DND-41 (cell line): Measurements from ENCODE around the gene CD72.
A peak's percentile ranks its signal among the peaks of the same experiment; 100 is the strongest.

Experiments used
- ATAC-seq: fragments of 200-7000 bp; cut with Tn5 transposase; 3 replicates; pipeline ENCODE4 v1.9.1; 2021; ENCODE audit warnings: low read depth; ENCODE audit not compliant: insufficient read depth
- DNase-seq: peaks from one replicate; pipeline ENCODE4 v3.0.0-alpha.2; 2020
- H2AFZ ChIP-seq: 2 replicates; pipeline ENCODE4 v1.6.0; 2012; ENCODE audit warnings: low read depth, low read length
- H3K27ac ChIP-seq: 2 replicates; pipeline ENCODE4 v1.5.1; 2012; ENCODE audit warnings: low read length, inconsistent platforms
- H3K27me3 ChIP-seq: fragments of 200-600 bp; sonication (generic); 2 replicates; pipeline ENCODE4 v1.6.0; 2012; ENCODE audit warnings: low read length, mild to moderate bottlenecking, inconsistent platforms; ENCODE audit not compliant: insufficient read depth, poor library complexity
- H3K36me3 ChIP-seq: 2 replicates; pipeline ENCODE4 v1.5.1; 2012; ENCODE audit warnings: low read length, inconsistent platforms; ENCODE audit not compliant: insufficient read depth
- H3K4me1 ChIP-seq: 2 replicates; pipeline ENCODE4 v1.5.1; 2012; ENCODE audit warnings: mild to moderate bottlenecking, low read length; ENCODE audit not compliant: insufficient read depth
- H3K4me2 ChIP-seq: 2 replicates; pipeline ENCODE4 v1.6.0; 2012; ENCODE audit warnings: mild to moderate bottlenecking, moderate library complexity, low read length, inconsistent platforms; ENCODE audit not compliant: insufficient read depth
- H3K4me3 ChIP-seq, 2 experiments: fragments of 200-600 bp in 1 of 2; shearing (Covaris generic) in 1 of 2; 2 replicates each; pipeline ENCODE4 v1.5.1; 2012 to 2016; ENCODE audit warnings: inconsistent platforms in 2 of 2, low read length in 2 of 2, mild to moderate bottlenecking in 2 of 2, low read depth in 1 of 2, moderate library complexity in 1 of 2
- H3K79me2 ChIP-seq: 2 replicates; pipeline ENCODE4 v1.6.0; 2012; ENCODE audit warnings: low read length, inconsistent platforms; ENCODE audit not compliant: insufficient read depth
- H3K9ac ChIP-seq: 2 replicates; pipeline ENCODE4 v1.6.0; 2012; ENCODE audit warnings: low read depth, mild to moderate bottlenecking, inconsistent platforms, low read length, moderate library complexity
- H3K9me3 ChIP-seq: 2 replicates; pipeline ENCODE4 v1.5.1; 2012; ENCODE audit warnings: low read length, moderate library complexity, mild to moderate bottlenecking, inconsistent platforms; ENCODE audit not compliant: insufficient read depth, severe bottlenecking
- H4K20me1 ChIP-seq: 2 replicates; pipeline ENCODE4 v1.6.0; 2012; ENCODE audit warnings: low read length; ENCODE audit not compliant: insufficient read depth
- EZH2 ChIP-seq: IDR thresholded peaks from 3 replicates; pipeline ENCODE4 v1.6.1; 2012; ENCODE audit warnings: borderline replicate concordance, low read depth, mild to moderate bottlenecking, moderate library complexity, low read length, inconsistent platforms; ENCODE audit not compliant: severe bottlenecking
- TF ChIP-seq, protein P1 (sequence below): IDR thresholded peaks from 2 replicates; pipeline ENCODE4 v1.5.1; 2012; ENCODE audit warnings: borderline replicate concordance, low read length, moderate library complexity, mild to moderate bottlenecking; ENCODE audit not compliant: poor library complexity, severe bottlenecking; ENCODE audit errors: extremely low read depth

CD72 gene

DNA sequence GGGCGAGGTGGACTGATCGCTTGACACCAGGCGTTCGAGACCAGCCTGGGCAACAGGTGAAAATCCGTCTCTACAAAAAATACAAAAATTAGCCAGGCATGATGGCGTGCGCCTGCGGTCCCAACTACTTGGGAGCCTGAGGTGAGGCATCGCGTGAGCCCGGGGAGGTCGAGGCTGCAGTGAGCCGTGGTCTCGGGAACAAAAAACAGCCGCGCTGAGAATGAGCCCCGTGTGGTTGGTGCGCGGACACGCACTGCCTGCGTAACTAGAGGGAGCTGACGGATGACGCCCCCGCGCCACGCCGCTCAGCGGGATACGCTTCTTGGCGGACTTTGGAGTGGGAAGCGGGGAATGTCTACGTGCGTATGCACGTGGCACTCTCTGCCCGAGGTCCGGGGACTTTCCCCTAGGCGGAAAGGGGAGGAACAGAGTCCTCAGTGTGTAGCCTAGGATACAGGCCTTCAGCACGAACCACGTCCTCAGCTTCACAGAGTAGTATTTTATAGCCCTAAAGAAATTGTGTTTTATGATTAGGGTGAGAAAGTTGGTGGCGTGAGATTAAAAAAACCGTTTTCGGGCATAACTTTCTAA, 39.4 kb upstream of the CD72 start, which contains the start of gene RMRP:
RMRP (minus strand) TSS at position 474 of the 591 bp plus-strand sequence.
- TF ChIP-seq, protein P1, sequence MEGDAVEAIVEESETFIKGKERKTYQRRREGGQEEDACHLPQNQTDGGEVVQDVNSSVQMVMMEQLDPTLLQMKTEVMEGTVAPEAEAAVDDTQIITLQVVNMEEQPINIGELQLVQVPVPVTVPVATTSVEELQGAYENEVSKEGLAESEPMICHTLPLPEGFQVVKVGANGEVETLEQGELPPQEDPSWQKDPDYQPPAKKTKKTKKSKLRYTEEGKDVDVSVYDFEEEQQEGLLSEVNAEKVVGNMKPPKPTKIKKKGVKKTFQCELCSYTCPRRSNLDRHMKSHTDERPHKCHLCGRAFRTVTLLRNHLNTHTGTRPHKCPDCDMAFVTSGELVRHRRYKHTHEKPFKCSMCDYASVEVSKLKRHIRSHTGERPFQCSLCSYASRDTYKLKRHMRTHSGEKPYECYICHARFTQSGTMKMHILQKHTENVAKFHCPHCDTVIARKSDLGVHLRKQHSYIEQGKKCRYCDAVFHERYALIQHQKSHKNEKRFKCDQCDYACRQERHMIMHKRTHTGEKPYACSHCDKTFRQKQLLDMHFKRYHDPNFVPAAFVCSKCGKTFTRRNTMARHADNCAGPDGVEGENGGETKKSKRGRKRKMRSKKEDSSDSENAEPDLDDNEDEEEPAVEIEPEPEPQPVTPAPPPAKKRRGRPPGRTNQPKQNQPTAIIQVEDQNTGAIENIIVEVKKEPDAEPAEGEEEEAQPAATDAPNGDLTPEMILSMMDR: peak; percentile 34
- no peak for TF ChIP-seq EZH2
- peak; percentile 88 for ATAC-seq

DNA sequence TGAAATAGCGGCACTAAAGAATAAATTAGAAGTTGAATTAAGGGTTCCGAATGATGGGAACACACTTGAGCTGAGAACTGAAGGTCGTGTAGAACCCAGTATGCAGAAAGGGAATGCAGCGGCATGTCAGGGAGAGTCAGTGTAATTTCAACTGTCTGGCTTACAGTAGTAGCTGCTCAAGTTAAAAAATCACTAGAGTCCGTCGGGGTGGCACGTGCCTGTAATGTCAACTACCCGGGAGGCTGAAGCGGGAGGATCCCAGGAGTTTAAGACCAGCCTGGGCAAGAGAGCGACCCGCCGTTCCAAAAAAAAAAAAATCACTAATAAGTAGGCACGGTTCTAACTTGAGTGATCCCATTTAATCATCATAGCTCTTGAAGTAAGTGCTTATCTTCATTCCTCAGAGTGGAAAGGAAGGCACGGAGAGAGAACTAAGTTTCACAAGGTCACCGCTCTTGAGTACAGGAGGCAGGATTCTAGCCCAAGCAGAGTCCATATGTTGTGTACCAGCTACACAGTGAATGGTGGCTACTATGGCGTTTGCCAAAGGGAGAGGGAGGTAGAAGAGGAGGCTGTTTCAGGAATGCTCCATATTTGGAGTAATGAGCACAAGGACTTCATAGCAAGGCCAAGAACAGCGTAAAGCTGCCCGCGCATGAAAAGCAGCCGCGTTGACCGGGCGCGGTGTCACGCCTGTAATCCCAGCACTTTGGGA, 38.8 kb upstream of the CD72 start:
- peaks cover 3% of the 10 kb centered on the region; the same call in 1 of the 2 replicates for H4K20me1 ChIP-seq
- no peak for ATAC-seq

More for the DNA sequence above, 39.4 kb upstream of the CD72 start, which contains the start of gene RMRP:
- peak within 1 kb of the TSS; percentile 86 for H3K9ac ChIP-seq
- no peaks in the 10 kb centered on the region for H3K9me3 ChIP-seq
- H3K4me3 ChIP-seq: peak within 1 kb of the TSS; percentile 41 to 70; a peak in 3 of 4 replicates
- peaks cover 3% of the 10 kb centered on the region; the same call in 1 of the 2 replicates for H4K20me1 ChIP-seq
- DNase-seq: peak; percentile 94
- peaks cover 32% of the 10 kb centered on the region for H3K79me2 ChIP-seq
- peak within 1 kb of the TSS; percentile 72 for H2AFZ ChIP-seq
- H3K27ac ChIP-seq: peak within 1 kb of the TSS; percentile 92
- H3K27me3 ChIP-seq: no peaks in the 10 kb centered on the region
- H3K36me3 ChIP-seq: peaks cover 30% of the 10 kb centered on the region
- H3K4me1 ChIP-seq: peaks cover 55% of the 10 kb centered on the region
- peak within 1 kb of the TSS; percentile 75 for H3K4me2 ChIP-seq

DNA sequence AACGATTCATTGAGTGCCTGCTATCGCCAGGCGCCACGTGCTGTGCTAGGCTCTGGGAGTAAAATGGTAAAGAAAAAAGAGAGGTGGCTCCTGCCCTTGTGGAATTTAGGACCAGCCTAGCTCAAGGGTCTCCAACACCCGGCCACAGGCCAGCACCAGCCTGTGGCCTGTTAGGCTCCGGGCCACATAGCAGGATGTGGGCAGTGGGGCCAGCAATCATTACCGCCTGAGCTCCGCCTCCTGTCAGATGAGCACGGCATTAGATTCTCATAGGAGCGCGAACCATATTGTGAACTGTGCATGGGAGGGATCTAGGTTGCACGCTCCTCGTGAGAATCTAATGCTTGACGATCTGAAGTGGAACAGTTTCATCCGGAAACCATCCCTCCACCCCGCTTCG, 38.1 kb upstream of the CD72 start:
- Histone ChIP-seq H3K27ac (no peak overlapping the region), H3K27me3 (no peaks in the 10 kb centered on the region), H4K20me1 (peaks cover 3% of the 10 kb centered on the region; the same call in 1 of the 2 replicates), H3K4me3 (no peak overlapping the region), H3K9ac (no peak overlapping the region), H3K36me3 (peaks cover 20% of the 10 kb centered on the region), H3K9me3 (no peaks in the 10 kb centered on the region), H3K4me1 (peaks cover 53% of the 10 kb centered on the region), H3K4me2 (no peak overlapping the region), H2AFZ (no peak overlapping the region), H3K79me2 (peaks cover 26% of the 10 kb centered on the region)
- no peak for DNase-seq
- TF ChIP-seq, protein P1: no peak
- no peak for TF ChIP-seq EZH2
- no peak for ATAC-seq

More for the DNA sequence above, 38.8 kb upstream of the CD72 start:
- H3K27ac ChIP-seq: peak overlapping the region; percentile 92
- no peak for DNase-seq
- H3K4me1 ChIP-seq: peaks cover 53% of the 10 kb centered on the region
- H3K4me2 ChIP-seq: peak overlapping the region; percentile 75
- peaks cover 31% of the 10 kb centered on the region for H3K79me2 ChIP-seq
- TF ChIP-seq EZH2: no peak
- TF ChIP-seq, protein P1: no peak
- no peaks in the 10 kb centered on the region for H3K9me3 ChIP-seq
- no peaks in the 10 kb centered on the region for H3K27me3 ChIP-seq
- peak overlapping the region; percentile 86; the same call in 1 of the 2 replicates for H3K9ac ChIP-seq
- H3K4me3 ChIP-seq: peak overlapping the region in 1 of 2 experiments; percentile 70; a peak in 1 of 4 replicates
- peak overlapping the region; percentile 72 for H2AFZ ChIP-seq
- peaks cover 25% of the 10 kb centered on the region for H3K36me3 ChIP-seq
